CD4-positive, alpha-beta T cell treated with Interleukin-1 beta for 1 hour (primary cell): ENCODE data around the gene PYGB.

Experiments used
- DNase-seq, 2 donors: peaks; one replicate each; pipeline ENCODE4 v3.0.0-alpha.2; 2020 to 2022

The PYGB gene

DNA sequence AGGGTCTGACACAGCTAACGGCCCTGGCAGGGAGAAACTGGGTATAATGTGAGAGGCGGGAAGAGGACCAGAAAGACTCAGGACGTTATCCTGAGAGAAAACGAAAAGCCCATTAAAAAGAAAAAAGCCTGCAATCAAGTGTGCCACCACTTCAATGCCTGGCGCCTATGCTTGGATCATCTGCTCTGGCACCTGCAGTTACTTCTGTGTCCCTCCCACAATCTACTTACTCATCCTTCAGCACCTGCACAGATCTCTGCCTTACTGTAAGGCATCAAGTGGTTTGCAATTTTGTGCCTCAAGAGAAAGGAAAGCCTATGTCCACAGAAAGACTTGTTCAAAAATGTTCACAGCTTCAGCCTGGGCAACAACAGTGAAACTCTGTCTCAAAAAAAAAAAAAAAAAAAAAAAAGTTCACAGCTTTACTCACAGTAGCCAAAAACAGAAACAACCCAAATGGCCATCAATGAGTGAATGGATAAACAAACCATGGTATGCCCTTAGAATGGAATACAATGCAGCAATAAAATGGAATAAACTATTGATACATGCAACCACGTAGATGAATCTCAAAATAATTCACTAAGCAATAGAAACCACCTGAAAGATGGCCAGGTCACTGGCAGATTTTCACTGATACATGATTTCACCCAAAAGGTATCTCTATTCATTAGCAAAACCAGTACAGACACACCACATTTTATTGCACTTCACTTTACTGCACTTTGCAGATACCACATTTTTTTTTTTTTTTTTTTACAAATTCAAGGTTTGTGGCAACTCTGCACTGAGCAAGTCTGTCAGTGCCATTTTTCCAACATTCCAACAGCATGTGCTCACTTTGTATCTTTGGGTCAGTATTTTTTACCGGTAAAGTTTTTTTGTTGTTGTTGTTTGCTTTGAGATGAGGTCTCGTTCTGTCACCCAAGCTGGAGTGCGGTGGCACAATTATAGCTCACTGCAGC, 94.1 kb downstream of the PYGB start:
- no peak for DNase-seq

DNA sequence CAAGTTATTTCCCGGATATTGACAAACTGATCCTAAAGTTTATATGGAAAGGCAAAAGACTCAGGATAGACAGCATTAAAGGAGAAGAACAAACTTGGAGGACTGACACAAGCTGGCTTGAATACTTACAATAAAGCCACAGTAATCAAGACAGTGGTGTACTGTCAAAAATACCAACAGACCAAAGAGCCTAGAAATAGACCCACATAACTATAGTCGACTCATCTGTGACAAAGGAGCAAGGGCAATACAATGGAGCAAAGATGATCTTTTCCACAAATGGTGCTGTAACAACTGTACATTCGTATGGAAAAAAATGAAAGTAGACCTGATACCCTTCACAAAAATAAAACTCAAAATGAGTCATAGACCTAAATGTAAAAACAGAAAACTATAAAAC, 96.7 kb downstream of the PYGB start:
- DNase-seq: no peak

DNA sequence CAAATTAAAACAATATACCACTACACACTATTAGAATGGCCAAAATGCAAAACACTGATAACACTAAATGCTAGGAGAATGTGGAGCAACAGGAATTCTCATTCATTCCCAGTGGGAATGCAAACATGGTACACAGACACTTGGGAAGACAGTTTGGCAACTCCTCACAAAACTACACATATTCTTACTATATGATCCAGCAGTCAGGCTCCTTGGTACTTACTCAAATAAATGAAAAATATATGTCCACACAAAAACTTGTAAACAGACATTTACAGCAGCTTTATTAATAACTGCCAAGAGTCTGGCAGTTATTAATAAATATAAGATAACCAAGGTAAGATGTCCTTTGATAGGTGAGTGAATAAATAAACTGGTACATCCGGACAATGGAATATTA, 97.8 kb downstream of the PYGB start:
- no peak for DNase-seq

DNA sequence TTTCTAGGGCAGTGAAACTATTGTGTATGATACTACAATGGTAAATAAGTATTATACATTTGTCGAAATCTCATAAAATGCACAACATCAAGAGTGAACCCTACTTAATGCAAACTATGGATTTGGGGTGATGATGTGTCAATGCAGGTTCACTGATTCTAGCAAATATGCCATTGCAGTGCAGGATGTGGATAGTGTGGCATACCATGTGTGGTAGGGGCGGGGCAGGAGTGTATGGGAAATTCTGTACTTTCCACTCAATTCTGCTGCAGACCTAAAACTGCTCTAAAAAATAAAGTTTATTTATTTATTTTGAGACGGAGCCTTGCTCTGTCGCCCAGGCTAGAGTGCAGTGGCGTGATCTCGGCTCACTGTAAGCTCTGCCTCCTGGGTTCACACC, 98.5 kb downstream of the PYGB start:
- DNase-seq: no peak
